Neural cell (in vitro differentiated cells): Measurements from ENCODE around the gene SLC36A4. TPM values are rescaled to one million over a fixed set of nuclear protein-coding genes. Genes with fewer than 3 reads are reported as not detected.

ENCODE experiments used
- H2AFZ ChIP-seq: fragments of 200-600, 300-800 bp; sonication (generic), shearing (Covaris generic); 2 replicates; pipeline ENCODE4 v1.6.0; 2014; ENCODE audit warnings: low read depth, mild to moderate bottlenecking, antibody characterized with exemption, low read length, moderate library complexity
- H3F3A ChIP-seq: fragments of 200-600 bp; shearing (Covaris generic); 2 replicates; pipeline ENCODE4 v1.6.1; 2016; ENCODE audit warnings: mild to moderate bottlenecking, moderate library complexity, mixed read lengths, antibody characterized with exemption, low read length; ENCODE audit not compliant: insufficient read depth, poor library complexity, severe bottlenecking
- H3K27ac ChIP-seq: fragments of 200-600, 300-800 bp; sonication (generic), shearing (Covaris generic); 2 replicates; pipeline ENCODE4 v1.5.1; 2014; ENCODE audit warnings: mild to moderate bottlenecking, low read length, moderate library complexity
- H3K27me3 ChIP-seq: fragments of 300-800, 200-600 bp; sonication (generic), shearing (Covaris generic); 2 replicates; pipeline ENCODE4 v1.6.0; 2014; ENCODE audit warnings: mild to moderate bottlenecking, low read depth, low read length, moderate library complexity; ENCODE audit not compliant: insufficient read depth
- H3K36me3 ChIP-seq: fragments of 300-800, 200-600 bp; sonication (generic), shearing (Covaris generic); 2 replicates; pipeline ENCODE4 v1.5.1; 2014; ENCODE audit warnings: mild to moderate bottlenecking, antibody characterized with exemption, low read length, moderate library complexity; ENCODE audit not compliant: insufficient read depth
- H3K4me2 ChIP-seq: fragments of 300-800, 200-600 bp; sonication (generic), shearing (Covaris generic); 2 replicates; pipeline ENCODE4 v1.6.0; 2014; ENCODE audit warnings: mild to moderate bottlenecking, low read length
- H3K4me3 ChIP-seq: fragments of 300-800, 200-600 bp; sonication (generic), shearing (Covaris generic); 2 replicates; pipeline ENCODE4 v1.5.1; 2014; ENCODE audit warnings: mild to moderate bottlenecking, low read length, moderate library complexity
- H3K79me2 ChIP-seq: fragments of 200-600 bp; shearing (Covaris generic); replicated peaks from 2 replicates; pipeline ENCODE4 v1.6.0; 2014; ENCODE audit warnings: mild to moderate bottlenecking, low read length, moderate library complexity; ENCODE audit not compliant: insufficient read depth
- H3K9ac ChIP-seq: fragments of 300-800, 200-600 bp; sonication (generic), shearing (Covaris generic); 2 replicates; pipeline ENCODE4 v1.6.1; 2016; ENCODE audit warnings: mild to moderate bottlenecking, low read length, mixed read lengths
- H3K9me2 ChIP-seq: fragments of 200-600 bp; shearing (Covaris generic); 2 replicates; pipeline ENCODE4 v1.6.1; 2016; ENCODE audit warnings: mild to moderate bottlenecking, low read length, mixed read lengths; ENCODE audit not compliant: insufficient read depth
- H3K9me3 ChIP-seq: fragments of 200-600, 300-800 bp; sonication (generic), shearing (Covaris generic); 2 replicates; pipeline ENCODE4 v1.6.1; 2016; ENCODE audit warnings: mild to moderate bottlenecking, mixed run types, low read length, moderate library complexity, mixed read lengths
- H4K20me1 ChIP-seq: fragments of 200-600 bp; shearing (Covaris generic); 2 replicates; pipeline ENCODE4 v1.6.1; 2016; ENCODE audit warnings: mild to moderate bottlenecking, mixed run types; ENCODE audit not compliant: insufficient read depth
- EP300 ChIP-seq: fragments of 450-650 bp; conservative IDR thresholded peaks from 2 replicates; pipeline ENCODE4 v1.6.1; 2014; ENCODE audit warnings: antibody characterized with exemption, mild to moderate bottlenecking, moderate library complexity; ENCODE audit not compliant: poor library complexity, severe bottlenecking
- EZH2 ChIP-seq: fragments of 200-600, 300-800 bp; shearing (Covaris generic), sonication (generic); IDR thresholded peaks from 2 replicates; pipeline ENCODE4 v1.6.1; 2014; ENCODE audit warnings: antibody characterized with exemption, low read length, borderline replicate concordance, mild to moderate bottlenecking; ENCODE audit not compliant: insufficient read depth, poor library complexity, severe bottlenecking
- MXI1 ChIP-seq: fragments of 450-650 bp; conservative IDR thresholded peaks from 2 replicates; pipeline ENCODE4 v1.6.1; 2014; ENCODE audit warnings: antibody characterized with exemption, mild to moderate bottlenecking; ENCODE audit not compliant: poor library complexity, severe bottlenecking
- POLR2AphosphoS5 ChIP-seq: IDR thresholded peaks from 2 replicates; pipeline ENCODE4 v1.6.1; 2012
- RAD21 ChIP-seq: fragments of 450-650 bp; conservative IDR thresholded peaks from 2 replicates; pipeline ENCODE4 v1.6.1; 2014; ENCODE audit warnings: antibody characterized with exemption, mild to moderate bottlenecking, moderate library complexity
- SMC3 ChIP-seq: fragments of 450-650 bp; conservative IDR thresholded peaks from 2 replicates; pipeline ENCODE4 v1.6.1; 2014; ENCODE audit warnings: antibody characterized with exemption, mild to moderate bottlenecking, moderate library complexity; ENCODE audit not compliant: poor library complexity
- TAF1 ChIP-seq: IDR thresholded peaks from 2 replicates; pipeline ENCODE4 v1.6.1; 2012; ENCODE audit warnings: low read depth
- polyA plus RNA-seq: library from polyadenylated mRNA; depleted of rRNA; stranded (reverse); fragments of >200 nt; gene quantifications from 2 replicates; pipeline ENCODE4 v1.2.3, GENCODE V29; 2014
- TF ChIP-seq, protein P1 (sequence below): IDR thresholded peaks from 2 replicates; pipeline ENCODE4 v1.6.1; 2012; ENCODE audit warnings: borderline replicate concordance
- TF ChIP-seq, protein P2 (sequence below): fragments of 450-650 bp; IDR thresholded peaks from 2 replicates; pipeline ENCODE4 v1.5.1; 2014; ENCODE audit warnings: antibody characterized with exemption, mild to moderate bottlenecking, moderate library complexity; ENCODE audit not compliant: poor library complexity, severe bottlenecking

Gene SLC36A4
- polyA plus RNA-seq, 1 donor from 2014 or later: 34.9 TPM

DNA sequence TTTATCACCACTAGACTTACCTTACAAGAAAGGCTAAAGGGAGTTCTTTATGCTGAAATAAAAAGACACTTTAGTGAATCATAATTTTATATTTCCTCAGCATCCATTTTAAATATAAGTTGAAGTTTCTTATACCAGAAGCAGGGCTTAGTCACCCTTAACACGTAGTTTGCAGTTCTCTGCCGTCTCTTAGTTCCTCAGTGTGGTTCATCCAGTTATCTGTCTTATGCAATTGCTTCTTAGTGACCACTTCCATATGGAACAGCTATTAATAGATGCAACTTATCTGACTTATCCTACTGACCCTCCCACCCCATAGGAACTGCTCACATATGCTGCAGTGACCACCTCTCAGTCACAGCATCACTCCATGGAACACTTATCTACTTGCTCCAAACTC lies 11.7 kb upstream of the SLC36A4 start:
- no peaks in the 10 kb centered on the region for H4K20me1 ChIP-seq
- H3F3A ChIP-seq: no peaks in the 10 kb centered on the region
- H3K4me3 ChIP-seq: no peak overlapping the region
- no peak overlapping the region for H3K4me2 ChIP-seq
- H3K79me2 ChIP-seq: no peaks in the 10 kb centered on the region
- H3K9ac ChIP-seq: no peak overlapping the region
- H3K9me3 ChIP-seq: peaks cover 5% of the 10 kb centered on the region
- H3K9me2 ChIP-seq: no peaks in the 10 kb centered on the region
- H3K27ac ChIP-seq: no peak overlapping the region
- no peaks in the 10 kb centered on the region for H3K36me3 ChIP-seq
- TF ChIP-seq EZH2 (no peak), SMC3 (no peak), MXI1 (no peak), RAD21 (no peak), EP300 (no peak), TAF1 (no peak), POLR2AphosphoS5 (no peak)
- TF ChIP-seq, protein P1, sequence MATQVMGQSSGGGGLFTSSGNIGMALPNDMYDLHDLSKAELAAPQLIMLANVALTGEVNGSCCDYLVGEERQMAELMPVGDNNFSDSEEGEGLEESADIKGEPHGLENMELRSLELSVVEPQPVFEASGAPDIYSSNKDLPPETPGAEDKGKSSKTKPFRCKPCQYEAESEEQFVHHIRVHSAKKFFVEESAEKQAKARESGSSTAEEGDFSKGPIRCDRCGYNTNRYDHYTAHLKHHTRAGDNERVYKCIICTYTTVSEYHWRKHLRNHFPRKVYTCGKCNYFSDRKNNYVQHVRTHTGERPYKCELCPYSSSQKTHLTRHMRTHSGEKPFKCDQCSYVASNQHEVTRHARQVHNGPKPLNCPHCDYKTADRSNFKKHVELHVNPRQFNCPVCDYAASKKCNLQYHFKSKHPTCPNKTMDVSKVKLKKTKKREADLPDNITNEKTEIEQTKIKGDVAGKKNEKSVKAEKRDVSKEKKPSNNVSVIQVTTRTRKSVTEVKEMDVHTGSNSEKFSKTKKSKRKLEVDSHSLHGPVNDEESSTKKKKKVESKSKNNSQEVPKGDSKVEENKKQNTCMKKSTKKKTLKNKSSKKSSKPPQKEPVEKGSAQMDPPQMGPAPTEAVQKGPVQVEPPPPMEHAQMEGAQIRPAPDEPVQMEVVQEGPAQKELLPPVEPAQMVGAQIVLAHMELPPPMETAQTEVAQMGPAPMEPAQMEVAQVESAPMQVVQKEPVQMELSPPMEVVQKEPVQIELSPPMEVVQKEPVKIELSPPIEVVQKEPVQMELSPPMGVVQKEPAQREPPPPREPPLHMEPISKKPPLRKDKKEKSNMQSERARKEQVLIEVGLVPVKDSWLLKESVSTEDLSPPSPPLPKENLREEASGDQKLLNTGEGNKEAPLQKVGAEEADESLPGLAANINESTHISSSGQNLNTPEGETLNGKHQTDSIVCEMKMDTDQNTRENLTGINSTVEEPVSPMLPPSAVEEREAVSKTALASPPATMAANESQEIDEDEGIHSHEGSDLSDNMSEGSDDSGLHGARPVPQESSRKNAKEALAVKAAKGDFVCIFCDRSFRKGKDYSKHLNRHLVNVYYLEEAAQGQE: no peak
- TF ChIP-seq, protein P2, sequence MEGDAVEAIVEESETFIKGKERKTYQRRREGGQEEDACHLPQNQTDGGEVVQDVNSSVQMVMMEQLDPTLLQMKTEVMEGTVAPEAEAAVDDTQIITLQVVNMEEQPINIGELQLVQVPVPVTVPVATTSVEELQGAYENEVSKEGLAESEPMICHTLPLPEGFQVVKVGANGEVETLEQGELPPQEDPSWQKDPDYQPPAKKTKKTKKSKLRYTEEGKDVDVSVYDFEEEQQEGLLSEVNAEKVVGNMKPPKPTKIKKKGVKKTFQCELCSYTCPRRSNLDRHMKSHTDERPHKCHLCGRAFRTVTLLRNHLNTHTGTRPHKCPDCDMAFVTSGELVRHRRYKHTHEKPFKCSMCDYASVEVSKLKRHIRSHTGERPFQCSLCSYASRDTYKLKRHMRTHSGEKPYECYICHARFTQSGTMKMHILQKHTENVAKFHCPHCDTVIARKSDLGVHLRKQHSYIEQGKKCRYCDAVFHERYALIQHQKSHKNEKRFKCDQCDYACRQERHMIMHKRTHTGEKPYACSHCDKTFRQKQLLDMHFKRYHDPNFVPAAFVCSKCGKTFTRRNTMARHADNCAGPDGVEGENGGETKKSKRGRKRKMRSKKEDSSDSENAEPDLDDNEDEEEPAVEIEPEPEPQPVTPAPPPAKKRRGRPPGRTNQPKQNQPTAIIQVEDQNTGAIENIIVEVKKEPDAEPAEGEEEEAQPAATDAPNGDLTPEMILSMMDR: no peak
- H2AFZ ChIP-seq: no peak overlapping the region
- H3K27me3 ChIP-seq: no peaks in the 10 kb centered on the region

DNA sequence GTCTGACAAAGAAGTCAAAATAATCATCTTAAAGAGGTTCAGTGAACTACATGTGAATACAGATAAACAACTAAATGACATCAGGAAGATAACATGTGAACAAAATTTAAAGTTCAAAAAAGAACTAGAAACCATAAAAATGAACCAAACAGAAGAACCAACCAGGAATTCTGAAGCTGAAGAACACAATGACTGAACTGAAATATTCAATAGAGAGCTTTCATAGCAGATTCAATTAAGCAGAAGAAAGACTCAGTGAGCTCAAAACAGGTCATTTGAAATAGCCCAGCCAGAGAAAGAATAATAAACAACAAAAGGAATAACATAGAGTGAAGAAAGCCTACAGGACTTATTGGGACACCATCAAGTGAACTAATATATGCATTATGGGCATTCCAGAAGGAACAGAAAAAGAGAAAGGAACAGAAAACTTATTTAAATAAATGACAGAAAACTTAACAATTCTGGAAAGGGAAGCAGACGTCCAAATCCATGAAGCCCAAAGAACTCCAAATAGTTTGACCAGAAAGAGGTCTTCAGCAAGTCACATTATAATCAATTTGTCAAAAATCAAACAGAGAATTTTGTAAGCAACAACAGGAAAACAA lies 11.0 kb upstream of the SLC36A4 start:
- Histone ChIP-seq H3K9me3 (peaks cover 5% of the 10 kb centered on the region), H3K4me3 (no peak overlapping the region), H4K20me1 (no peaks in the 10 kb centered on the region), H3F3A (no peaks in the 10 kb centered on the region), H3K9ac (no peak overlapping the region), H3K79me2 (no peaks in the 10 kb centered on the region), H3K4me2 (no peak overlapping the region), H2AFZ (no peak overlapping the region), H3K27me3 (no peaks in the 10 kb centered on the region), H3K27ac (no peak overlapping the region), H3K36me3 (no peaks in the 10 kb centered on the region), H3K9me2 (no peaks in the 10 kb centered on the region)
- TF ChIP-seq, protein P2: no peak
- TF ChIP-seq POLR2AphosphoS5 (no peak), EZH2 (no peak)
